22Rv1 (cell line): ENCODE data around the gene NETO2.

ENCODE experiments used
- CTCF ChIP-seq: fragments of 450-650 bp; IDR thresholded peaks from 2 replicates; pipeline ENCODE4 v1.5.1; 2017; ENCODE audit warnings: mild to moderate bottlenecking
- ZFX ChIP-seq: fragments of 450-650 bp; IDR thresholded peaks from 2 replicates; pipeline ENCODE4 v1.6.1; 2017; ENCODE audit warnings: antibody characterized with exemption, borderline replicate concordance

- TF ChIP-seq CTCF (no peak), ZFX (no peak)
Observed at GRCh38 chr16:47037396-47037745, 106.4 kb downstream of the NETO2 start.
